Pancreas (tissue), 10 donors: ENCODE measurements around the gene GPR84. TPM values are rescaled to one million over a fixed set of nuclear protein-coding genes. Genes with fewer than 3 reads are reported as not detected.

Experiments
- ATAC-seq, 4 donors: fragments of 200-7000 bp; cut with Tn5 transposase; one replicate each; pipeline versions ENCODE4 v1.8.0 to v1.9.1; 2020; ENCODE audit warnings: mild to moderate bottlenecking in 4 of 4, moderate library complexity in 4 of 4
- DNase-seq, 6 donors: peaks; one replicate each; pipeline ENCODE4 v3.0.0-alpha.2; 2020
- FAIRE-seq: peaks from 2 replicates; lab custom pipeline; 2012; peaks lifted over from hg19 to GRCh38; lab: Jason Lieb, UNC
- H3K27ac ChIP-seq, 4 donors: fragments of 200-600 bp; sonication (generic); 1 replicate in 3 of 4; 2 replicates in 1 of 4; pipeline versions ENCODE4 v1.5.0 to v1.8.0; 2020
- H3K27me3 ChIP-seq, 4 donors: fragments of 200-600 bp; one replicate each; pipeline ENCODE4 v1.8.0; 2021
- H3K36me3 ChIP-seq, 3 donors: fragments of 200-600 bp; sonication (generic) in 1 of 3; one replicate each; pipeline versions ENCODE4 v1.5.0 to v1.8.0; 2020 to 2021
- H3K4me1 ChIP-seq, 3 donors: fragments of 200-600 bp; one replicate each; pipeline ENCODE4 v1.8.0; 2021
- H3K4me3 ChIP-seq, 4 donors: fragments of 200-600 bp; sonication (generic) in 2 of 4; one replicate each; pipeline versions ENCODE4 v1.5.0 to v1.8.0; 2020 to 2021
- H3K9me3 ChIP-seq, 4 donors: fragments of 200-600 bp; one replicate each; pipeline ENCODE4 v1.8.0; 2021
- CTCF ChIP-seq, 4 donors: fragments of 200-600 bp; sonication (generic) in 3 of 4; IDR thresholded peaks; one replicate each; pipeline versions ENCODE4 v1.5.0 to v1.8.0; 2021; ENCODE audit warnings: antibody characterized with exemption in 4 of 4
- WGBS, 2 donors: extraction: QIAGEN DNeasy Blood & Tissue Kit; methylation state at CpG; one replicate each; pipeline ENCODE4 v1.1.7; 2013; 5-methylcytosine and 5-hydroxymethylcytosine counted together
- intact Hi-C, 3 donors: fragments of 100-400 bp; cut with DNase I; formaldehyde crosslinking; loops; one replicate each; pipeline versions ENCODE4 v1.11.1 to v1.14.2; 2022
- polyA plus RNA-seq, 2 donors: library from polyadenylated mRNA; stranded (reverse); fragments of 200-250 nt; gene quantifications; one replicate each; pipeline ENCODE4 v1.2.3, GENCODE V29; 2013
- total RNA-seq, 6 donors: library from RNA; stranded (reverse); fragmentation: NEBNext Ultra II Directional in 4 of 6; extraction: Animal tissue kit (Norgen Biotek cat#: 25700) in 4 of 6; gene quantifications; one replicate each; pipeline versions ENCODE4 v1.2.1 to v1.2.4, GENCODE V29; 2021 to 2023
- donor health status: healthy with polysubstance abuse.
- donor health status: DM: no; HTN: no; CAD: no; lungs with moderate emphysema.
- donor health status: DM: no; HTN: no; CAD: no.
- donor health status: control.
- donor health status: control.
- donor health status: Bipolar disorder and iron deficiency.
- donor health status: DM: yes; HTN: yes; CAD: no.
- donor health status: DM: no; HTN: no; CAD: no.
- donor health status: DM: no; HTN: no; CAD: no.
- donor health status: DM: yes; HTN: yes; CAD: no.

GPR84 gene
- total and polyA plus RNA-seq, 8 donors: 0.09 to 0.87 (median 0.39) TPM; not detected in 2

- Histone ChIP-seq H3K9me3 (no peaks in the 10 kb centered on the region), H3K27me3 (no peaks in the 10 kb centered on the region), H3K4me1 (peaks cover 11 to 24% (median 15%) of the 10 kb centered on the region in 3 donors), H3K4me3 (no peak overlapping the region), H3K36me3 (peaks cover 0 to 47% (median 26%) of the 10 kb centered on the region in 3 donors), H3K27ac (peak overlapping the region in 2 of 4 donors; percentile 25 to 83)
- no peak for FAIRE-seq
- intact Hi-C loops: loop anchor here in 1 of 3 donors (10.0 kb wide), 1 partner anchor 47 kb away; the partner anchor contains the start of gene NFE2
- TF ChIP-seq CTCF (IDR thresholded peaks at IDR 0.05): no peak
- DNase-seq: no peak
- 74 to 85% methylated on average over 4 of the region's 4 CpGs for WGBS, 2 donors
- no peak for ATAC-seq
Observed at GRCh38 chr12:54351341-54351740, 12.9 kb downstream of the GPR84 start.

DNA sequence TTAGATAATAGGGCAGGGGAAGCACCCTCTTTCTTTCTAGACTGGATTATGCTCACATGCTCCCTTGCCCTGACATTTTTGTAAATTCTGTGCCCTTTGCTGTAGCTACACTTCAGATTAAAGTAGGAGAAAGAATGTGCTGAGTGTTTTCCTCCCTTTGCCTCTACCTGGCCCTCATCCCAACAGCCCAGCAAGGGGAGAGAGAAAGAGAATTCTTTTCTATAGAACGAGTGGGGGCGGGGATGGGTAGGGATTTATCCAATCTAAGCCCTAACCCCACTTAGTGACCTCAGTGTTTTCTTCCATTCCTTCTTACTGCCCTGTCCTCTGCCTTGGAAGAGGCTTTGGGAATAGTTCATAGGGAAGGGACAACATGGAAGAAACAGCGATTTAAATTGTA lies 13.5 kb downstream of the GPR84 start:
- WGBS, 2 donors: 73% methylated on average over 3 of the region's 3 CpGs
- peaks cover 0 to 48% (median 26%) of the 10 kb centered on the region in 3 donors for H3K36me3 ChIP-seq

GRCh38 chr12:54349679-54350078 lies 14.6 kb downstream of the GPR84 start:
- no peak for TF ChIP-seq CTCF (IDR thresholded peaks at IDR 0.05)
- Histone ChIP-seq H3K27me3 (no peaks in the 10 kb centered on the region), H3K27ac (no peak overlapping the region), H3K9me3 (no peaks in the 10 kb centered on the region), H3K36me3 (peaks cover 3 to 59% (median 31%) of the 10 kb centered on the region in 3 donors), H3K4me1 (peaks cover 11 to 20% (median 11%) of the 10 kb centered on the region in 3 donors), H3K4me3 (no peak overlapping the region)
- FAIRE-seq: no peak
- intact Hi-C loops: loop anchor here in 1 of 3 donors (10.0 kb wide), 1 partner anchor 45 kb away; the partner anchor contains the start of gene NFE2
- no peak for DNase-seq
- ATAC-seq: no peak

More for the DNA sequence above, 13.5 kb downstream of the GPR84 start:
- H3K9me3 ChIP-seq: no peaks in the 10 kb centered on the region
- ATAC-seq (no peak), DNase-seq (no peak), FAIRE-seq (no peak)
- H3K4me3 ChIP-seq: no peak overlapping the region
- H3K27ac ChIP-seq: no peak overlapping the region
- peaks cover 11 to 20% (median 15%) of the 10 kb centered on the region in 3 donors for H3K4me1 ChIP-seq
- no peak for TF ChIP-seq CTCF (IDR thresholded peaks at IDR 0.05)
- no peaks in the 10 kb centered on the region for H3K27me3 ChIP-seq
- intact Hi-C loops: loop anchor here in 1 of 3 donors (10.0 kb wide), 1 partner anchor 46 kb away; the partner anchor contains the start of gene NFE2

DNA sequence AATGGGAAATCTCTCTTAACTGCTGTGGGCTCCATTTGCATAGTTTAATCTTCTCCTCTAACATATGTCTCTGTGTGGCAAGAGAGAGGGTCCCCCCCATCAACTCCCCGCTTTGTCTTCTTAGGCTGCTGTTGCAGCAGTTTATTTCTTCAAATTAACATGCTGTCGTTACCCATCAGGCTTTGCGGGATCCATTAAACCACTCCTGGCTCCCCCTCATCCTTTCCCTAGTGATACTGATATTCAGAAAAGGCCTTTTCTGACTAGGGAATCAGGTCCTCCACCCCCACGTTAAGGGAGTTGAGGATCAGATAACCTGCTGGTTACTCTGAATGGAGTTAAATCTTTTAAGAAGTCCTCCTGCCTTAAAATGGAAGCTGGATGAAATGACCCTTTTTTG lies 15.2 kb downstream of the GPR84 start:
- no peak for TF ChIP-seq CTCF (IDR thresholded peaks at IDR 0.05)
- intact Hi-C loops: no loop called here
- Histone ChIP-seq H3K27ac (no peak overlapping the region), H3K27me3 (no peaks in the 10 kb centered on the region), H3K4me1 (peaks cover 11 to 18% (median 11%) of the 10 kb centered on the region in 3 donors), H3K9me3 (no peaks in the 10 kb centered on the region), H3K4me3 (no peak overlapping the region), H3K36me3 (peaks cover 3 to 66% (median 38%) of the 10 kb centered on the region in 3 donors)
- 84 to 90% methylated on average over 4 of the region's 4 CpGs for WGBS, 2 donors
- no peak for FAIRE-seq
- DNase-seq: no peak
- no peak for ATAC-seq
